ENCODE results near the gene JUP. TPM values are rescaled to one million over a fixed set of nuclear protein-coding genes. Genes with fewer than 3 reads are reported as not detected.

Gene JUP
- total and polyA plus RNA-seq, 2 of the 13 experiments (the other 11 are each of a cell fraction or from before 2014, with no cell fraction given): 12.1 to 20.6 TPM

DNA sequence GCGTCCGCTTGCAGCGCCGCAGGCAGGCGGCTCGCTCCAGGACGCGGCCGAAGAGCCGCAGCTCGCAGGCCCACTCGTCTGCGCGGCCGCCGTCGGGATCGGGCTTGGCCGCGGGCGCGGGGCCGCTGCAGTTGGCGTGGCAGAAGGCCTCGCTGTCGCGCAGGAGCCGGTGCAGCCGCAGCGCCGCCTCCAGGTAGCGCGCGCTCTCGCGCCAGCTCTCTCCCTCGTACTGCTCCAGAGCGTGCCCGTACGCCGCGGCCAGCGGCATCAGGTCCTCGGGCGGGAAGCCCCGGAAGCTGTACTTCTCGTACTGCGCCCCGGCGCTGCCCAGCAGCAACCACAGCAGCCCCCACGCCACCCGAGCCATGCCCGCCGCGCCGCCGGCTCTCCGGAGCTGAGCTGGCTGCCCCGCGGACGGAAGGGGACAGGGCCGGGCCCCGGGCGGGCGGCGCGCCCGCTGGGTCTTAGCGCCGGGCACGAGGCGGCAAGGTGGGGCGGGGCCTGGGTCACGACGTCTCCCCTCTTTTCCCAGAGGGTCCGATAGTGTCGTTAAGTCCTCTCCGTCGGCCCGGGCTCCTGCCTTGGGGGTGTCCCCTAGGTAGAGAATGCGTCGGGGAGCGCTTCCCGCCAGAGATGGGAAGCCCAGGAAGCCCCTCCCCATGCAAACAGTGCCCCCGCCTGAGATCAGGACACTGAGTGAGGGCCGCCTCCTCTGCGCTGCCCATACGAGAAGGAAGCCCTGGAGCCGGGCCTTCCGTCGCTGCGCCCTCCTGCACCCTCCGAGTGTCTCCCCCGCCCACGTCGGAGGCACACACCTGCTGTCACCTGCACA, 25.3 kb upstream of the JUP start, which contains the start of gene P3H4 (continued):
- TF ChIP-seq ZNF598 (CRISPR knock-in tag; IDR thresholded peaks at IDR 0.05; ENCODE audit: borderline replicate concordance): 0 out of 2 replicates have a peak, but pooled peaks have one; percentile 38
- no peak for TF ChIP-seq ZC3H4 (CRISPR knock-in tag; IDR thresholded peaks at IDR 0.05; ENCODE audit: borderline replicate concordance)
- no peak for TF ChIP-seq MBD4 (IDR thresholded peaks at IDR 0.05; ENCODE audit: borderline replicate concordance, low read length)
- TF ChIP-seq SP4 (CRISPR knock-in tag; IDR thresholded peaks at IDR 0.05): no peak
- TF ChIP-seq, protein P1, sequence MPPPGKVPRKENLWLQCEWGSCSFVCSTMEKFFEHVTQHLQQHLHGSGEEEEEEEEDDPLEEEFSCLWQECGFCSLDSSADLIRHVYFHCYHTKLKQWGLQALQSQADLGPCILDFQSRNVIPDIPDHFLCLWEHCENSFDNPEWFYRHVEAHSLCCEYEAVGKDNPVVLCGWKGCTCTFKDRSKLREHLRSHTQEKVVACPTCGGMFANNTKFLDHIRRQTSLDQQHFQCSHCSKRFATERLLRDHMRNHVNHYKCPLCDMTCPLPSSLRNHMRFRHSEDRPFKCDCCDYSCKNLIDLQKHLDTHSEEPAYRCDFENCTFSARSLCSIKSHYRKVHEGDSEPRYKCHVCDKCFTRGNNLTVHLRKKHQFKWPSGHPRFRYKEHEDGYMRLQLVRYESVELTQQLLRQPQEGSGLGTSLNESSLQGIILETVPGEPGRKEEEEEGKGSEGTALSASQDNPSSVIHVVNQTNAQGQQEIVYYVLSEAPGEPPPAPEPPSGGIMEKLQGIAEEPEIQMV (CRISPR knock-in tag; IDR thresholded peaks at IDR 0.05; ENCODE audit: low read depth): peak; percentile 74; the same call in 1 of the 2 replicates
- 0 out of 2 replicates have a peak, but pooled peaks have one; percentile 44 for TF ChIP-seq PAWR (CRISPR knock-in tag; IDR thresholded peaks at IDR 0.05; ENCODE audit: borderline replicate concordance)
- TF ChIP-seq, protein P2, sequence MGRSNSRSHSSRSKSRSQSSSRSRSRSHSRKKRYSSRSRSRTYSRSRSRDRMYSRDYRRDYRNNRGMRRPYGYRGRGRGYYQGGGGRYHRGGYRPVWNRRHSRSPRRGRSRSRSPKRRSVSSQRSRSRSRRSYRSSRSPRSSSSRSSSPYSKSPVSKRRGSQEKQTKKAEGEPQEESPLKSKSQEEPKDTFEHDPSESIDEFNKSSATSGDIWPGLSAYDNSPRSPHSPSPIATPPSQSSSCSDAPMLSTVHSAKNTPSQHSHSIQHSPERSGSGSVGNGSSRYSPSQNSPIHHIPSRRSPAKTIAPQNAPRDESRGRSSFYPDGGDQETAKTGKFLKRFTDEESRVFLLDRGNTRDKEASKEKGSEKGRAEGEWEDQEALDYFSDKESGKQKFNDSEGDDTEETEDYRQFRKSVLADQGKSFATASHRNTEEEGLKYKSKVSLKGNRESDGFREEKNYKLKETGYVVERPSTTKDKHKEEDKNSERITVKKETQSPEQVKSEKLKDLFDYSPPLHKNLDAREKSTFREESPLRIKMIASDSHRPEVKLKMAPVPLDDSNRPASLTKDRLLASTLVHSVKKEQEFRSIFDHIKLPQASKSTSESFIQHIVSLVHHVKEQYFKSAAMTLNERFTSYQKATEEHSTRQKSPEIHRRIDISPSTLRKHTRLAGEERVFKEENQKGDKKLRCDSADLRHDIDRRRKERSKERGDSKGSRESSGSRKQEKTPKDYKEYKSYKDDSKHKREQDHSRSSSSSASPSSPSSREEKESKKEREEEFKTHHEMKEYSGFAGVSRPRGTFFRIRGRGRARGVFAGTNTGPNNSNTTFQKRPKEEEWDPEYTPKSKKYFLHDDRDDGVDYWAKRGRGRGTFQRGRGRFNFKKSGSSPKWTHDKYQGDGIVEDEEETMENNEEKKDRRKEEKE (IDR thresholded peaks at IDR 0.05): no peak
- TF ChIP-seq, protein P3, sequence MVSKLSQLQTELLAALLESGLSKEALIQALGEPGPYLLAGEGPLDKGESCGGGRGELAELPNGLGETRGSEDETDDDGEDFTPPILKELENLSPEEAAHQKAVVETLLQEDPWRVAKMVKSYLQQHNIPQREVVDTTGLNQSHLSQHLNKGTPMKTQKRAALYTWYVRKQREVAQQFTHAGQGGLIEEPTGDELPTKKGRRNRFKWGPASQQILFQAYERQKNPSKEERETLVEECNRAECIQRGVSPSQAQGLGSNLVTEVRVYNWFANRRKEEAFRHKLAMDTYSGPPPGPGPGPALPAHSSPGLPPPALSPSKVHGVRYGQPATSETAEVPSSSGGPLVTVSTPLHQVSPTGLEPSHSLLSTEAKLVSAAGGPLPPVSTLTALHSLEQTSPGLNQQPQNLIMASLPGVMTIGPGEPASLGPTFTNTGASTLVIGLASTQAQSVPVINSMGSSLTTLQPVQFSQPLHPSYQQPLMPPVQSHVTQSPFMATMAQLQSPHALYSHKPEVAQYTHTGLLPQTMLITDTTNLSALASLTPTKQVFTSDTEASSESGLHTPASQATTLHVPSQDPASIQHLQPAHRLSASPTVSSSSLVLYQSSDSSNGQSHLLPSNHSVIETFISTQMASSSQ (IDR thresholded peaks at IDR 0.05; ENCODE audit: low read depth): no peak
- TF ChIP-seq, protein P3 (CRISPR knock-in tag; IDR thresholded peaks at IDR 0.05; ENCODE audit: borderline replicate concordance): peak; percentile 14; the same call in 1 of the 2 replicates
- TF ChIP-seq, protein P4, sequence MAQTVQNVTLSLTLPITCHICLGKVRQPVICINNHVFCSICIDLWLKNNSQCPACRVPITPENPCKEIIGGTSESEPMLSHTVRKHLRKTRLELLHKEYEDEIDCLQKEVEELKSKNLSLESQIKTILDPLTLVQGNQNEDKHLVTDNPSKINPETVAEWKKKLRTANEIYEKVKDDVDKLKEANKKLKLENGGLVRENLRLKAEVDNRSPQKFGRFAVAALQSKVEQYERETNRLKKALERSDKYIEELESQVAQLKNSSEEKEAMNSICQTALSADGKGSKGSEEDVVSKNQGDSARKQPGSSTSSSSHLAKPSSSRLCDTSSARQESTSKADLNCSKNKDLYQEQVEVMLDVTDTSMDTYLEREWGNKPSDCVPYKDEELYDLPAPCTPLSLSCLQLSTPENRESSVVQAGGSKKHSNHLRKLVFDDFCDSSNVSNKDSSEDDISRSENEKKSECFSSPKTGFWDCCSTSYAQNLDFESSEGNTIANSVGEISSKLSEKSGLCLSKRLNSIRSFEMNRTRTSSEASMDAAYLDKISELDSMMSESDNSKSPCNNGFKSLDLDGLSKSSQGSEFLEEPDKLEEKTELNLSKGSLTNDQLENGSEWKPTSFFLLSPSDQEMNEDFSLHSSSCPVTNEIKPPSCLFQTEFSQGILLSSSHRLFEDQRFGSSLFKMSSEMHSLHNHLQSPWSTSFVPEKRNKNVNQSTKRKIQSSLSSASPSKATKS (CRISPR knock-in tag; IDR thresholded peaks at IDR 0.05): no peak
- TF ChIP-seq ZNF83 (CRISPR knock-in tag; IDR thresholded peaks at IDR 0.05; ENCODE audit: borderline replicate concordance): no peak
- TF ChIP-seq POLR2AphosphoS5 (IDR thresholded peaks at IDR 0.05; ENCODE audit: low read depth, low read length): peak; percentile 59
- peak; percentile 80; the same call in 1 of the 2 replicates for TF ChIP-seq MTF1 (CRISPR knock-in tag; IDR thresholded peaks at IDR 0.05)
- peak; percentile 73; the same call in 1 of the 2 replicates for TF ChIP-seq IRX3 (CRISPR knock-in tag; IDR thresholded peaks at IDR 0.05; ENCODE audit: borderline replicate concordance, low read depth)
- peak; percentile 38; the same call in 1 of the 2 replicates for TF ChIP-seq ESRRA (CRISPR knock-in tag; IDR thresholded peaks at IDR 0.05; ENCODE audit: low read depth)
- no peak for TF ChIP-seq ZNF530 (CRISPR knock-in tag; IDR thresholded peaks at IDR 0.05; ENCODE audit: low read depth)
- no peak for TF ChIP-seq FOXA1 (IDR thresholded peaks at IDR 0.05)
- 0 out of 2 replicates have a peak, but pooled peaks have one; percentile 3 for TF ChIP-seq FOXA1 (CRISPR knock-in tag; IDR thresholded peaks at IDR 0.05)
